ENCODE data around the gene KLC1.

DNA sequence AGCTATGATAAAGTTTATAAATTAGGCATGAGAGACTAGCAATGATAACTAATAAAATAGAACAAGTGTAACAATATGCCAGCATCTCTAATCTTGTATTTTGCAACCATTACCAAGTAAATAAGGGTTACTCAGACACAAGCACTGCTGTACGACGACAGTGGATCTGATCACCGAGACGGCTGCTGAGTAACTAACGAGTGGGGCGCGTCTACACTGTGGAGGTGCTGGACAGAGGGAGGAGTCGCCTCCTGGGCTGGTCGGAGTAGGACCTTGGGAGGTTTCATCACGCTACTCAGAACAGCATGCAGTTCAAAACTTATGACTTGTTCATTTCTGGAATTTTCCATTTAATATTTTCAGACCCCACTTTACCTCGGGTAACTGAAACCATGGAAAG, 47.8 kb upstream of the KLC1 start:
- TF ChIP-seq, protein P1, sequence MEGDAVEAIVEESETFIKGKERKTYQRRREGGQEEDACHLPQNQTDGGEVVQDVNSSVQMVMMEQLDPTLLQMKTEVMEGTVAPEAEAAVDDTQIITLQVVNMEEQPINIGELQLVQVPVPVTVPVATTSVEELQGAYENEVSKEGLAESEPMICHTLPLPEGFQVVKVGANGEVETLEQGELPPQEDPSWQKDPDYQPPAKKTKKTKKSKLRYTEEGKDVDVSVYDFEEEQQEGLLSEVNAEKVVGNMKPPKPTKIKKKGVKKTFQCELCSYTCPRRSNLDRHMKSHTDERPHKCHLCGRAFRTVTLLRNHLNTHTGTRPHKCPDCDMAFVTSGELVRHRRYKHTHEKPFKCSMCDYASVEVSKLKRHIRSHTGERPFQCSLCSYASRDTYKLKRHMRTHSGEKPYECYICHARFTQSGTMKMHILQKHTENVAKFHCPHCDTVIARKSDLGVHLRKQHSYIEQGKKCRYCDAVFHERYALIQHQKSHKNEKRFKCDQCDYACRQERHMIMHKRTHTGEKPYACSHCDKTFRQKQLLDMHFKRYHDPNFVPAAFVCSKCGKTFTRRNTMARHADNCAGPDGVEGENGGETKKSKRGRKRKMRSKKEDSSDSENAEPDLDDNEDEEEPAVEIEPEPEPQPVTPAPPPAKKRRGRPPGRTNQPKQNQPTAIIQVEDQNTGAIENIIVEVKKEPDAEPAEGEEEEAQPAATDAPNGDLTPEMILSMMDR (IDR thresholded peaks at IDR 0.05), result no peak
- TF ChIP-seq POLR2A (IDR thresholded peaks at IDR 0.05), result no peak
